Stimulated activated CD8-positive, alpha-beta memory T cell treated with anti-CD3 and anti-CD28 coated beads, Interleukin-2, amount 100 ng/mL, for 1 hour (primary cell): ENCODE measurements around the gene CENPX.

Source experiments
- DNase-seq, 2 donors: peaks; one replicate each; pipeline ENCODE4 v3.0.0-alpha.2; 2020; ENCODE audit warnings: low read depth in 2 of 2

CENPX gene

GRCh38 chr17:82055023-82055964 lies 32.6 kb upstream of the CENPX start:
- no peak for DNase-seq

- DNase-seq = no peak
These were observed 31.8 kb upstream of the CENPX start for GRCh38 chr17:82054351-82055022.

GRCh38 chr17:82053556-82054263 lies 31.0 kb upstream of the CENPX start:
- no peak for DNase-seq

GRCh38 chr17:82053130-82053529 lies 30.5 kb upstream of the CENPX start:
- DNase-seq = no peak

GRCh38 chr17:82052638-82053059 lies 30.0 kb upstream of the CENPX start:
- DNase-seq = no peak

GRCh38 chr17:82051776-82052637 lies 29.3 kb upstream of the CENPX start, which contains the start of the genes GPS1 and RFNG:
GPS1 (plus strand) TSS chr17:82051898; CDS start chr17:82051932, 34 bp downstream.
RFNG (minus strand) TSS chr17:82051811; CDS start chr17:82051766, 45 bp downstream.
- peak; percentile 63 to 75 for DNase-seq

GRCh38 chr17:82050761-82051641 lies 28.3 kb upstream of the CENPX start:
- DNase-seq = no peak

GRCh38 chr17:82050152-82050760 lies 27.6 kb upstream of the CENPX start:
- DNase-seq = no peak

GRCh38 chr17:82049521-82049971 lies 26.9 kb upstream of the CENPX start:
- no peak for DNase-seq

GRCh38 chr17:82049106-82049505 lies 26.4 kb upstream of the CENPX start:
- DNase-seq = no peak

- DNase-seq = no peak
These were observed 25.9 kb upstream of the CENPX start for GRCh38 chr17:82048571-82048971.

- DNase-seq = no peak
These were observed 25.4 kb upstream of the CENPX start for GRCh38 chr17:82047914-82048570.

- no peak for DNase-seq
These were observed 24.7 kb upstream of the CENPX start for GRCh38 chr17:82047379-82047778.

- DNase-seq = no peak
These were observed 24.2 kb upstream of the CENPX start for GRCh38 chr17:82046903-82047302.

GRCh38 chr17:82045936-82046484 lies 23.3 kb upstream of the CENPX start:
- no peak for DNase-seq

- no peak for DNase-seq
These were observed 20.8 kb upstream of the CENPX start for GRCh38 chr17:82043507-82043906.

GRCh38 chr17:82042649-82043048 lies 20.0 kb upstream of the CENPX start:
- no peak for DNase-seq

- DNase-seq = no peak
These were observed 18.6 kb upstream of the CENPX start for GRCh38 chr17:82041144-82041814.
